ENCODE data around the gene CD109.
"Not testable (repeated sequence)": the region's sequence is repeated elsewhere in the genome, so short reads cannot be mapped to it uniquely, and the experiment has no call there.

CD109 gene

DNA sequence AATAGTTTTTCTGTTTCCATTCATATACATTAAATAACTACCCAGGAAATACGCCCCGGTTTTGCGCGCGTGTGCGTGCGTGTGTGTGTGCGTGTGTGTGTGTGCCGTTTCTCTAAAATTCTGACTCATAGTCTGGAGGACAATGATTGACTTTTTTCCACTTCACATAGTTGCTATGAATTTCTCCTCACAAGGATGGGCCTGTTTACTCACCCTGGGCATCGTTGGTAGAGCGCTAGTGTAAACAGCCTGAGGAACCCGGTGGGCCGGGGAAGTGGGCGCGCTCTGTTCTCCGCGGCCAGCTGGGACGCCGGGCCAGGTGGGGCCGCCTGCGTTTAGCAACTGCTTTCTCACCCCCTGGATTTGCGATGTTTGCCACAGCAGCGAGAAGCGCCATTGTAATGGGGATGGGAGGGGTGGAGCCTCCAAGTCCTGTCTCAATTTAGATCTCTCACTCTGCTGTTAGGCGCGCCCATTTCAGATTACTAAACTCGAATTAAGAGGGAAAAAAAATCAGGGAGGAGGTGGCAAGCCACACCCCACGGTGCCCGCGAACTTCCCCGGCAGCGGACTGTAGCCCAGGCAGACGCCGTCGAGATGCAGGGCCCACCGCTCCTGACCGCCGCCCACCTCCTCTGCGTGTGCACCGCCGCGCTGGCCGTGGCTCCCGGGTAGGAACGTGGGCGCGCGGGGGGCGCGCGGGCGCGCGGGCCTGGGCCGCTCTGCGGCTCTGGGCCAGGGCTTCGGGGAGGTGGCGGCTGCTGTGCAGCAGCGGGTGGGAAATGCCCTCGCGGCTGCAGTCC lies at the start of gene CD109:
CD109 (plus strand) TSS at position 585 of the 803 bp plus-strand sequence; CDS start at position 598, 13 bp downstream.
- peak; percentile 73 to 78 for DNase-seq

DNA sequence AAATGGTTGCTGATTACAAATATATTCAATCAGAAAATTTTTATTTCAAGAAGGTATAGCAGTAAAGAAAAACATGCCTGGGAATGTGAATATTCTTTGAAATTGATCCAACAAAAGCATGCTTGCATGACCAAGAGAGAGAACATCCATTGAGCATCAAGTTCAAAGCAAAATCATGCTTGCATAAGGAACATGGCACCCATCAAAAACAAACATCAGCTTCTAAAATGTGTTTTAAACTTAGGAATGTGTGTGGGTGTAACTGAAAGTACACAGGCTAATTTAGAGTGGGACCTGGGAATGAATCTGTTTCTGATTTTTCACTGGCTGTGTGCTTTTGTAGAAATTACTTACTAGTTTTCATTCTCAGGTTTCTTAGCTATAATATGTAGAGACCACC lies 47.8 kb upstream of the CD109 start:
- DNase-seq = no peak

- no peak for DNase-seq
Measured at GRCh38 chr6:73649783-73650182, 46.2 kb upstream of the CD109 start.

DNA sequence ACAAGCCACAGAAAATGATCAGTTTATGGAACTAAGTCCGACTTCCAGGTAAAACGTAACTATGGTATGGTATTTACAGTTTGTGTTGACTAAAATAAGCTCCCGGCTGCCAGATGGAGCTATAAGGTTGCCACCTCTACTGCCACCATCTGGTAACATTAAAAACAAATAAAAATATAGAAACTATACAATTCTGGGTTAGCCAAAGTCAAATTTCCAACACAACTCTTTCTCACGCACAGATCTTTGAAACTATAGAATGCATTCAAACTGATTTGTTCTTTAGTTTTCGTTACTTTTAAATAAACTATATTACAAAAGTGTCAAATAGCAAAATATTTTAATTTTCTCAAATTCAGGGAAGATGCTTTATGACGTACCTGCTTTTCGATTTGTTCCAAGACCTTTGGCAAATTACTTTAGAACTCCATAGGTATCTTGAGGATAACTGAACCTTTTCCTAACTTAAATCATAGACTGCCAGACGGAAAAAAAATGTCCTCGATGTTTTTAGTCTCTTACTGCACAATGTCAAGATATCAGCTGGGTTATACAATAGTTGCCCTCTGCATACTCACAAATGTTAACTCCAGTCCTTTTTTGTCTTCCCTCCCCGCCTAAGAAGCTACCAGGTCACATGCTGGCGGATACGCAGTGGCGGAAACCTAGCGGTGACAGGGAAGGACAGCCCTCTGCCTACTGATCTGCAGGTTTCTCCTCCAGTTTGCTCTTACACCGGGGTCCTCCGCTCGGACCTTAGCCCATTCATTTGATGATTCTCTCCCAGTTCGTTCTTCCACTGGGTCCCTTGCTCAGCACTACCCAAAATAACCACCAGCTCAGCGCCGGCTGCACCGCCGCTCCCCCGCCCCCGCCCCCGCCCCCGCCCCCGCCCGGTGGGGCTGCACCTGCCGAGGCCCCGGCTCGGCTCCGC lies 43.1 kb upstream of the CD109 start:
- DNase-seq = peak; percentile 62 to 69

DNA sequence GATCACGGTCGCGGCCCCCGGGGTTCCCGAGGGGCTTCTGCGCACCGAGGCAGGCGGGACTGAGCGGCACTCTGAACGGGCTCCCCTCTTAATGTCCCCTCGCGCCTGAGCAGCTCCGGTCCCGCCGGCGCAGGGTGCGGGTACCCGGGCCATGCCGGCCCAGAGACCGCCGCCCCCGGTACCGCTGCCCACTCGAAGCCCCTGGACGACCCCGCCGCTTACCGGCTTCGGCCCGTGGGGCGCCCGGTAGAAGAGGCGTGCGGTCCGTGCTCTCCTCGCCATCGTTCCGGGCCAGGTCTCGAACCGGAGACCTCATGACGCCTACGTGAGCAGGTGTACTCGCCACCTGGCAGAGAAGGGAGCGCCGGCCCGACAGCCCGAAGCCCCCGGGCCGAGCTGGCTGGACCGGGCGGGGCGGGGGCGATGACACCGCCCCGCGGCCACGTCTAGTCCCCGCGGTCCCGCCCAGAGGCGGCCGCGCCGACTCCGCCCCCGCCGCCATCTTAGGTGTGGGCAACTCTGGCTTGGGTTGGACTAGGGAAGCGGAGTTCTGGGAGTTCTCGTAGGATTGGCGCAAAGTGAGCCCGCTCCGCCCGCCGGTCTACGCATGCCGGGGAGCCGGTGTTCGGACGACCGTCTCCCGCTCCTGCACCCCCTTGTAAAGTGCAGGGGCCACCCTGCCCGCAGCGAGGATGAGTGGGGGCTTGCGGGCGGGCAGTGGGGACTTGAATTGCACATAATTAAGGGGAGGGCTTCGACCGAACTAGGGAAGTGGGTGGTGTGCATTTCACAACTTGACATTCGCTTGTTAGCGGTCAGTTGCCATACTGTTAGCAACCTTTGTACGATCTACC lies 42.2 kb upstream of the CD109 start, which contains the start of gene SLC17A5:
SLC17A5 (minus strand) TSS at position 422 of the 854 bp plus-strand sequence; CDS start at position 316, 106 bp downstream.
- peak; percentile 93 to 94 for DNase-seq

DNA sequence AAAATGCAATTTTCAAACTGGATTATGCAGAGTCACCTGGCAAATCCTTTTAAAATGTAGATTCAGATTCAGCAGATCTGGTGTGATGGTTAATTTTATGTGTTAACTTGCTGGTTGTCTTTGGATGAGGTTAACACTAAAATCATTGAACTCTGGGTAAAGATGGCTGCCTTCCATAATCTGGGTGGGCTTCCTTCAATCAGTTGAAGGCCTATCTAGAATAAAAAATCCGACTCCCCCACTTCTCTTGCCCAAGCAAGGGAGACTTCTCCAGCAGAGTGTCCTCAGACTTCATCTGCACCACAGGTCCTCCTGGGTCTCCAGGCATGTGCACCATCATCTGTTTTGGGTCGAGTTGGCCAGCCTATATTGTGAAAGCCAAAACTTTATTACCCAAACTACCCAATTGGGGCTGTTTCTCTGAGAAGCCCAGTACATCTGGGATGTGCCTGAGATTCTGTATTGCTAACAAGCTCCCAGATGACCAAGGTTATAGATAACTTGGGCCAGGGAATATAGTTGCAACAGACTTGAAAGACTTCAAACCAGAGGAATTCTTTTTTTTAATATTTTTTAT lies 40.6 kb upstream of the CD109 start:
- no peak for DNase-seq

DNA sequence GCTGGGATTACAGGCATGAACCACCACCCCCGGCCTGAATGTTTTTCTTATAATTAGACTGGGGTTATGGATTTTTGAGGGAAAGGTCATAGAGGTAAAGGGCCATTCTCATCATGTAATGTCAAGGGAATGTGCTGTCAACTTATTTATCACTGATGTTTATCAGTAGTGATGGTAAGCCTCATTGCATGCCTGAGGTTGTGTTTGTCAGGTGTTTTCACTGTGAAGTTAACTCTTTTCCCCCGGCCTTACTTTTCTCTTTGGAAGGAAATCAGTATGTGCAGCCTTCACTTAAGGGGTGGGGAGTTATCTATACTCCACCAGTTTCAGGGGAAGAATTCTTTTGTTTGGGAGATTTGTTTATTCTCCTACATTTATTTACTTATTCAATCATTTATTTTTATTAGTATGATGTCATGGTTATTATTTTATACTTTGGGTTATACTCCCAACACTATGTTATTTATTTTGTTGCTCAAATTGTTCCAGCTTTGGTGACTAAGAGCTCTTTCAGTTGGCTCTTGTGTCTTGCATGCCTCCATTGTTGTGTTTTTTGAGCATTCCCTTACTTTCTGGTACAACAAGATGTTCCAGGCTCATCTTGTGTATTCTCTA lies 39.4 kb upstream of the CD109 start:
- DNase-seq = no peak

GRCh38 chr6:73657201-73657600 lies 38.8 kb upstream of the CD109 start:
- DNase-seq = peak in 1 of 2 experiments; percentile 8

- DNase-seq = no peak
Measured at GRCh38 chr6:73664701-73665100, 31.3 kb upstream of the CD109 start.

- no peak for DNase-seq
Measured at GRCh38 chr6:73665686-73666319, 30.2 kb upstream of the CD109 start.

DNA sequence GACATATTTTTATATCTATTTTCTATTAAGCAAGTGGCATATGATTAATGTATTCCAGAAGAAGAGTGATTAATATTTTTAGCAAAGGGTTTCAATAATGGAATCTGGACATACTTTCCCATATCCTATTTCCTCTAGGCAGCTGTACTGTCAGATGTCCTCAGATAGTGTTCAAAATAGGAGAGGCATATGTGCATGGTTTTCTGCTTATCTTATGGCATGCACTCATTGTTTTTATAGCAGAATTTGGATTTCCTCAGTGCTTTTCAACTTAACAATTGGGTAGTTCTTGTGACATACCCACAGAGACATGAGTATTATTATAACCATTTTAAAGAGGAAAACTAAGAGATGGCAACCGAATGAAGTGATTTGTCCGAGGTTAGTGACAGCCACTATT lies 29.6 kb upstream of the CD109 start:
- DNase-seq = no peak

- no peak for DNase-seq
Measured at GRCh38 chr6:73667798-73668197, 28.2 kb upstream of the CD109 start.

GRCh38 chr6:73669005-73669404 lies 27.0 kb upstream of the CD109 start:
- no peak for DNase-seq

- DNase-seq = no peak
Measured at GRCh38 chr6:73671911-73672685, 23.9 kb upstream of the CD109 start.

DNA sequence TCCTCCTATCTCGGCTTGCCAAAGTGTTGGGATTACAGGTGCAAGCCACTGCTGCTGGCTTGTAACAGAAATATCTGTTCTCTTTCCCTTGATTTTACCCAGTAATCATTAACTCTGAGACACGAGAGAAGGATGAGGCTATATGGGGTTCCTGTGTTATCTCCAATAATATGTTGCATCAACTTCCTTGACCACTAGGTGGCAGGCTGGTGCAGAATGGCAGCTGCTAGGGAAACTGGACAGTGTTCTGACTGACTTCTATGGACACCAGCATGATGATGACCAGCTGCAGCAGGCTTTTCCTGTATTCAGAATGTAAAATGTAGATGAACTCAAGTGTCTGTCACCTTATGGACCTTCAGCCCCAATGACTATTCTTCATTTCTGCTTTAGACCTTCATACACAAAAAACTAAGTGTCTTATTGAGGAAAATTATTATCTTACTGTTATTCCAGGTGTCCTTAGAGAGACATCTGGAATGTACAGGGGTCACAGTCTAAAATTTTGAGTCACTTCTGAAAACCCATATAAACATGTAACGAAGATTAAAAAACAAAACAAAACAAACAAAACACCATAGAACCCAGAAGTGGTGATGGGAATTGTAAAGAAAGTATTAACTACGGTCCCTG lies 20.4 kb upstream of the CD109 start:
- peak; percentile 78 to 83 for DNase-seq

- no peak for DNase-seq
Measured at GRCh38 chr6:73679009-73679408, 17.0 kb upstream of the CD109 start.

DNA sequence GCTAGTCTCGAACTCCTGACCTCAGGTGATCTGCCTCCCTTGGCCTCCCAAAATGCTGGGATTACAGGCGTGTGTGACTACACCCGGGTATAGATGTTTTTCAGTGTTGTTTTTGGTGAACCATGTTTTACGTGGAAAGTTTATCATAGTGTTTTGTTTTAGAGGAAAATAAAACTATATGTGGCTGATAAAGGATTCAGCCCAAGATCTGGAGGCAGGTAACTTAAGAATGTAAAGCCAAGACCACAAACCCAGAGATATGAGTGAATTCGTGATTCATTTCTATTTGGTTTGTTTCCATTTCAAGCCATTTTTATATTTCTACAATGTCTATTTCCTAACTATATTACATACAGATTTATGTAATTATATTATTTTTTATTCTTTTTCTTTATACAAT lies 16.2 kb upstream of the CD109 start:
- not testable (repeated sequence) for DNase-seq

DNA sequence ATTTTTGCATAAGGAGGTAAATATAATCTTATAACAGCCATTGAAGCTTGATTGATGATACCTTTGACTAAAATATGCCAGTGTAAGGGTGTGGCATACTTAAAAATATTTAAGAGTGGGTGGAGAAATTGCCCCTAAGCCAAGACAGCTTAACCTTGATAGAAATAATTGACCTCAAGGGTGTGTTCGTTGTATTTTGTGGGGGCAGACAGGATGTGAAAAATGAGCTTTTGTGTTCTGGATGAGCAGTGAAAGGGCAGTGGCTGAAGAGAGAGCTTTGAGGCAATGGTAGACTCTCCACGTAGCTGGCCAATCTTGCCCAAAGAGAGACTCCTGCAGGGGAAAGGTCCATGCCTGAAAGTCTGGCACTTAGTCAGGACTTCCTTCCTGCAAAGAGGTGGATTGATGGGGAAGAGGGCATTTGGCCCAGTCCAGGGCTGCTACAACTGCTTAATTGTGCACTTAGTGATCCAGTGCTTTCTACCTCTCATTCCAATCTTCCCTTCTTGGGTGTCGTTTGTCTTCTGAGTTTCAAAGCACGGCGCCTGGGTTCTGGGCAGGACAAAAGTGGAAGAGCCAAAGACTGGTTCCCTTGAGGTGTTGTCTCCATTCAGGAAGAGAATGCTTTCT lies 15.6 kb upstream of the CD109 start:
- no peak for DNase-seq

GRCh38 chr6:73683574-73683973 lies 12.4 kb upstream of the CD109 start:
- DNase-seq = not testable (repeated sequence)

All from activated CD4-positive, alpha-beta T cell treated with anti-CD3 and anti-CD28 coated beads, Interleukin-2, amount 50 U/mL, for 48 hours (primary cell).